Midbrain (tissue), 1 donor: ENCODE data around the gene IRF3.
A peak's percentile ranks its signal among the peaks of the same experiment; 100 is the strongest.
"Not testable (repeated sequence)": the region's sequence is repeated elsewhere in the genome, so short reads cannot be mapped to it uniquely, and the experiment has no call there.

Experiments used
- DNase-seq: peaks from one replicate; lab custom pipeline; 2025; lab: John Stamatoyannopoulos, UW

The IRF3 gene

GRCh38 chr19:49645592-49645991 lies 20.1 kb downstream of the IRF3 start:
- DNase-seq, result no peak

- DNase-seq, result no peak
These were observed 22.2 kb downstream of the IRF3 start for GRCh38 chr19:49643466-49643865.

- no peak for DNase-seq
These were observed 23.1 kb downstream of the IRF3 start for GRCh38 chr19:49642492-49643035.

- peak; percentile 99 for DNase-seq
These were observed 23.8 kb downstream of the IRF3 start, which contains the start of gene SCAF1 for GRCh38 chr19:49641688-49642491. Gene SCAF1, plus strand, starts transcription at chr19:49642209. Its CDS starts 2,818 bp downstream, at chr19:49645027.

GRCh38 chr19:49640113-49640898 lies 25.4 kb downstream of the IRF3 start, which contains the start of gene RRAS:
Gene RRAS, minus strand, starts transcription at chr19:49640143. Its CDS starts 45 bp downstream, at chr19:49640098.
- peak; percentile 98 for DNase-seq

GRCh38 chr19:49639401-49640112 lies 26.1 kb downstream of the IRF3 start:
- DNase-seq, result no peak

- DNase-seq, result no peak
These were observed 27.6 kb downstream of the IRF3 start for GRCh38 chr19:49637821-49638738.

- DNase-seq, result no peak
These were observed 29.3 kb downstream of the IRF3 start for GRCh38 chr19:49636233-49636932.

GRCh38 chr19:49635530-49636232 lies 30.0 kb downstream of the IRF3 start:
- no peak for DNase-seq

- not testable (repeated sequence) for DNase-seq
These were observed 32.4 kb downstream of the IRF3 start for GRCh38 chr19:49633273-49633672.

- DNase-seq, result no peak
These were observed 33.1 kb downstream of the IRF3 start for GRCh38 chr19:49632576-49632975.

GRCh38 chr19:49631610-49632192 lies 34.0 kb downstream of the IRF3 start:
- DNase-seq, result no peak

- DNase-seq, result no peak
These were observed 34.6 kb downstream of the IRF3 start for GRCh38 chr19:49631014-49631588.

- DNase-seq, result no peak
These were observed 36.0 kb downstream of the IRF3 start for GRCh38 chr19:49629659-49630058.

- no peak for DNase-seq
These were observed 39.4 kb downstream of the IRF3 start for GRCh38 chr19:49626226-49626625.

- DNase-seq, result no peak
These were observed 40.4 kb downstream of the IRF3 start for GRCh38 chr19:49624967-49625910.

- not testable (repeated sequence) for DNase-seq
These were observed 47.8 kb downstream of the IRF3 start for GRCh38 chr19:49617860-49618259.

- DNase-seq, result no peak
These were observed 48.7 kb downstream of the IRF3 start for GRCh38 chr19:49616945-49617344.
